GM12864 (cell line): ENCODE data around the gene HS3ST5.

Experiments used
- DNase-seq: peaks from one replicate; pipeline ENCODE4 v3.0.0-alpha.2; 2011; ENCODE audit warnings: low read depth
- H3K4me3 ChIP-seq: 2 replicates; pipeline ENCODE4 v1.5.1; 2011; ENCODE audit warnings: mild to moderate bottlenecking, low read depth, low read length, control low read depth
- CTCF ChIP-seq: IDR thresholded peaks from 2 replicates; pipeline ENCODE4 v1.5.1; 2011; ENCODE audit warnings: low read depth, mild to moderate bottlenecking, moderate library complexity, low read length, control low read depth, inconsistent platforms; ENCODE audit errors: missing control alignments

Gene HS3ST5

GRCh38 chr6:114355300-114355699, 12.5 kb upstream of the HS3ST5 start:
- DNase-seq: no peak
- no peak overlapping the region for H3K4me3 ChIP-seq
- TF ChIP-seq CTCF: no peak

GRCh38 chr6:114354482-114354881, 11.7 kb upstream of the HS3ST5 start:
- no peak for DNase-seq
- no peak for TF ChIP-seq CTCF
- H3K4me3 ChIP-seq: no peak overlapping the region

GRCh38 chr6:114346451-114346850, 3.6 kb upstream of the HS3ST5 start:
- no peak for TF ChIP-seq CTCF
- no peak overlapping the region for H3K4me3 ChIP-seq
- DNase-seq: no peak

- H3K4me3 ChIP-seq: no peak overlapping the region
- no peak for DNase-seq
These were observed 2.1 kb upstream of the HS3ST5 start for GRCh38 chr6:114344971-114345275.

GRCh38 chr6:114344246-114344970, 1.6 kb upstream of the HS3ST5 start:
- no peak for TF ChIP-seq CTCF
- H3K4me3 ChIP-seq: no peak overlapping the region

More at GRCh38 chr6:114344971-114345275, 2.1 kb upstream of the HS3ST5 start:
- TF ChIP-seq CTCF: no peak

GRCh38 chr6:114343782-114344144, 940 bp upstream of the HS3ST5 start:
- no peak for TF ChIP-seq CTCF

More at GRCh38 chr6:114344246-114344970, 1.6 kb upstream of the HS3ST5 start:
- no peak for DNase-seq

More at GRCh38 chr6:114343782-114344144, 940 bp upstream of the HS3ST5 start:
- H3K4me3 ChIP-seq: no peak overlapping the region
- no peak for DNase-seq
